Brain microvascular endothelial cell (primary cell): ENCODE data around the gene POLG2.
"Not testable (repeated sequence)": the region's sequence is repeated elsewhere in the genome, so short reads cannot be mapped to it uniquely, and the experiment has no call there.

ENCODE experiments used
- DNase-seq: peaks from one replicate; pipeline ENCODE4 v3.0.0-alpha.2; 2020
- H3K27ac ChIP-seq: fragments of 250-450 bp; sonication (Bioruptor Pico); 2 replicates; pipeline ENCODE4 v1.5.1; 2020; ENCODE audit warnings: mild to moderate bottlenecking, moderate library complexity
- H3K27me3 ChIP-seq: fragments of 250-450 bp; sonication (Bioruptor Pico); replicated peaks from 2 replicates; pipeline ENCODE4 v1.5.1; 2020; ENCODE audit warnings: mild to moderate bottlenecking
- H3K36me3 ChIP-seq: fragments of 250-450 bp; sonication (Bioruptor Pico); replicated peaks from 2 replicates; pipeline ENCODE4 v1.5.1; 2020; ENCODE audit warnings: mild to moderate bottlenecking
- H3K4me3 ChIP-seq: 2 replicates; pipeline ENCODE4 v1.5.1; 2011; ENCODE audit warnings: low read depth, mild to moderate bottlenecking, control low read depth, low read length, moderate library complexity
- in situ Hi-C: cut with HindIII; loops from 2 replicates; pipeline ENCODE4 v1.10.0; 2017; ENCODE audit warnings: low sequenced_read_pairs, low pct_ligation_motif_present
- TF ChIP-seq, protein P1 (sequence below): IDR thresholded peaks from 2 replicates; pipeline ENCODE4 v1.5.1; 2011; ENCODE audit warnings: low read depth, mild to moderate bottlenecking, moderate library complexity, low read length, control low read depth, inconsistent platforms; ENCODE audit errors: missing control alignments

POLG2 gene

DNA sequence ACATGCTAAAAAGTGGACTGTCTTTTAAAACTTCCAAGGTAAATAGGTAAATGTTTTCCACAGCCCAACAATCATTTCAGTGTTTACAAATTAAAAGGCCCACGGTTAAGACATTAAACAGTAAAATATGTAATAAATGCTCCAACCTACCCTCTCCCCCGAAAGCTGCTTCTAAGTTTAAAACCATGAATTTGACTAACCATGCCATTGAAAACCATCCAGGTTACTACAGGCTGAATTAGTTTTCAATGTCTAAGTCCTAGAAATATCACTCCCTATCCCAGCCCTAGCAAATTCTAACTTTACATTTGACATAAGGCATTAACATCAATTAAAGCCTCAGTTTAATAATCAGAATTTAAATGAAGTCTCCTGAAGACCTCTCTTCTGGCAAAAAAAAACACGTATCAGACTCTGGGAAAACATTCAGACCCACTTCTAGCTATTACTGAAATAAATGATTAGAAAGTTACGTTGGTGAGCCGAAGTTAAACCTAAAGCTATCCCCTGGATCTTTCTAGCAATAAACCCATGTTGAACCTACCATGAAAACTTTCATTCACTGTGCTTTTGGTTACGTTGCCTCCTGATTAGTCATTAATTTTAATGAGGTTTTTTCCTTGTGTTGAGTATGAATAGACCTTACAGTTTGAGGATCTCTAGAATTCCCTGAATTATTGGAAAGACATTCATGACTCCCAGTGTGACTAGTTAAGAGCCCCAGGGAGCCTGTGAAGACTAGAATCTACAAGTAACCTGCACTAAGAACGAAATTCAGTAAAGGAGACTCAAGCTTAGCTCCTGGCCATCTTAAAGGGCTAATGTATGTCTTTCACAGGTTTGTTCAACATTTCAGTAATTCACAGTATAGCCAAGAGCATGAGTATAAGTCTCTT is 1.7 kb upstream of the POLG2 start:
- in situ Hi-C loops = loop anchor here (10.0 kb wide), 2 partner anchors 74 to 194 kb away; no protein-coding TSS in a partner anchor
- DNase-seq = no peak
- H3K36me3 ChIP-seq = peaks cover 56% of the 10 kb centered on the region
- TF ChIP-seq, protein P1, sequence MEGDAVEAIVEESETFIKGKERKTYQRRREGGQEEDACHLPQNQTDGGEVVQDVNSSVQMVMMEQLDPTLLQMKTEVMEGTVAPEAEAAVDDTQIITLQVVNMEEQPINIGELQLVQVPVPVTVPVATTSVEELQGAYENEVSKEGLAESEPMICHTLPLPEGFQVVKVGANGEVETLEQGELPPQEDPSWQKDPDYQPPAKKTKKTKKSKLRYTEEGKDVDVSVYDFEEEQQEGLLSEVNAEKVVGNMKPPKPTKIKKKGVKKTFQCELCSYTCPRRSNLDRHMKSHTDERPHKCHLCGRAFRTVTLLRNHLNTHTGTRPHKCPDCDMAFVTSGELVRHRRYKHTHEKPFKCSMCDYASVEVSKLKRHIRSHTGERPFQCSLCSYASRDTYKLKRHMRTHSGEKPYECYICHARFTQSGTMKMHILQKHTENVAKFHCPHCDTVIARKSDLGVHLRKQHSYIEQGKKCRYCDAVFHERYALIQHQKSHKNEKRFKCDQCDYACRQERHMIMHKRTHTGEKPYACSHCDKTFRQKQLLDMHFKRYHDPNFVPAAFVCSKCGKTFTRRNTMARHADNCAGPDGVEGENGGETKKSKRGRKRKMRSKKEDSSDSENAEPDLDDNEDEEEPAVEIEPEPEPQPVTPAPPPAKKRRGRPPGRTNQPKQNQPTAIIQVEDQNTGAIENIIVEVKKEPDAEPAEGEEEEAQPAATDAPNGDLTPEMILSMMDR = no peak
- no peak overlapping the region for H3K27ac ChIP-seq
- H3K27me3 ChIP-seq = no peaks in the 10 kb centered on the region
- no peak overlapping the region for H3K4me3 ChIP-seq

DNA sequence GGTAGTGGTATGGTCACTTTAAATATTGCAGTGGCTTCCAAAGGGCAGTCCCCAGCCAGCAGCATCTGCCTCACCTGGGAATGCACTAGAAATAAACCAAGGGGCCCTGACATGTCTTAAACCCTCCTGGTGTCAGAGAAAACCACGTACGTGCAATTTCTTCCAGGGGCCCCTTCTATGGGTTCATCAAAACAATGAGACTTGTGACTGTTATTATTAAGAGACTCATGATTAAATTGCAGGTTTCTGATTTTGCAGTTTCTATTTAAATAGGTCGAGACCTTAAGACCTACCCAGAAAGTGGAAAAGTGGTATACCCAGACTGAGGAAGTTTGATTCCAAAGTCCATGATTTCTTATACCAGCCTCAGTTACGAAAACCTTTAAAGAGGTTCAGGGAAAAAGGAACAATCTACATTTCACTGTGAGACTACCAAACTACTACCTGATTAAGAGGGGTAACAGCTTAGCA is 746 bp upstream of the POLG2 start:
- peaks cover 47% of the 10 kb centered on the region for H3K36me3 ChIP-seq
- no peak for DNase-seq

DNA sequence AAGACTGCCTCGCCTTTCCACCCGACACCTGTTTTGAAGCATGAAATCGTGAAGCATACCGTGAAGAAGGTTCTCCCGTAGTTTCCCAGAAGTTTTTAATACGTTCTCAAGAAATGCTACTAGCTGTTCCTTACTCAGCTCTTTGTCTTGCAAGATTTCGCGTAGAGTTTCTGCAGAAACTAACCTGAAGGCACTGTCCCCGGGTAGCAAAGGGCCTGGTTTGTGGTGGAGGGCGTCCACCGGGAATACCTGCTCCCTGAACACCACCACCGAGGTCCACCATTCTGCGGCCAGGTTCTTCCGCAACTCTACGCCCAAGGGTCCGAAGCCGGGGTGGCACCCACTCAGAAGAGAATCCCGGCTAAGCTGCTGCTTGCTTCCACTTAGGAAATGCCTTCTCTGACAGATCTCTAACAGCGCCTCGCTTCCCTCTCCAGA is 487 bp downstream of the POLG2 start:
- no peak for DNase-seq
- H3K4me3 ChIP-seq = peak overlapping the region; percentile 83
- TF ChIP-seq, protein P1 = no peak
- peaks cover 39% of the 10 kb centered on the region for H3K36me3 ChIP-seq
- in situ Hi-C loops = loop anchor here (10.0 kb wide), 2 partner anchors 72 to 192 kb away; no protein-coding TSS in a partner anchor
- H3K27me3 ChIP-seq = no peaks in the 10 kb centered on the region
- H3K27ac ChIP-seq = peak overlapping the region; percentile 67

More for the DNA sequence above, 746 bp upstream of the POLG2 start:
- peak overlapping the region; percentile 83 for H3K4me3 ChIP-seq
- in situ Hi-C loops = loop anchor here (10.0 kb wide), 2 partner anchors 73 to 193 kb away; no protein-coding TSS in a partner anchor
- TF ChIP-seq, protein P1 = no peak
- H3K27me3 ChIP-seq = no peaks in the 10 kb centered on the region
- peak overlapping the region; percentile 67 for H3K27ac ChIP-seq

DNA sequence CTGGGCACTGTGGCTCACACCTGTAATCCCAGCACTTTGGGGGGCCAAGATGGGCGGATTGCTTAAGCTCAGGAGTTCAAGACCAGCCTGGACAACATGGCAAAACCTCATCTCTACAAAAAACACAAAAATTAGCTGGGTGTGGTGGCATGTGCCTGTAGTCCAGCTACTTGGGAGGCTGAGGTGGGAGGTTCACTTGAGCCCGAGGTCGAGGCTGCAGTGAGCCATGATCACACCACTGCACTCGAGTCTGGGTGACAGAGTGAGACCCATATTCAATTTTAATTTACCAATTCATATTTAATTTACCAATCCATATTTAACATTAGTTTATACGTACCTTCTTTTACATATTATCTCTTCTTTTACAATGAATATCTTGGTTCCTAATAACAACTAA is 1.6 kb downstream of the POLG2 start:
- not testable (repeated sequence) for DNase-seq, H3K4me3 ChIP-seq, H3K27me3 ChIP-seq, H3K27ac ChIP-seq
- in situ Hi-C loops = loop anchor here (10.0 kb wide), 2 partner anchors 70 to 190 kb away; no protein-coding TSS in a partner anchor
- H3K36me3 ChIP-seq = peaks cover 32% of the 10 kb centered on the region

DNA sequence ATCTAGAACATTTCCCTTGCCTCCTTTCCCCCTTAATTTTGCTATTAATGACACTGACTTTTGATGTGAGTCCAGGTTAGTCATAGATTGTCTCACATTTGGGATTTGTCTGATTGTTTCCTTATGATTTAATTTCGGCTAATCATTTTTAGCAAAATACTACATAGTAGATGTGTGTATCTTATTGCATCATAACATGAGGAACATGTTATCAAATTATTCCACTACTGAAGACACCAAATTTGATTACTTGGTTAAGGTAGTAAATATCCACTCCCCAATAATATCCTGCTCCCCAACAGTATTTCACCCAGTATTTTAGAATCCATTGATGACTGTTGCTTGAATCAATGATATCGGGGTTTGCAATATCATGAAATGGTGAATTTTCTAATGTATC is 2.7 kb downstream of the POLG2 start:
- H3K27ac ChIP-seq = no peak overlapping the region
- H3K36me3 ChIP-seq = peaks cover 24% of the 10 kb centered on the region
- no peak overlapping the region for H3K4me3 ChIP-seq
- in situ Hi-C loops = loop anchor here (10.0 kb wide), 2 partner anchors 69 to 189 kb away; no protein-coding TSS in a partner anchor
- TF ChIP-seq, protein P1 = no peak
- DNase-seq = no peak
- no peaks in the 10 kb centered on the region for H3K27me3 ChIP-seq

DNA sequence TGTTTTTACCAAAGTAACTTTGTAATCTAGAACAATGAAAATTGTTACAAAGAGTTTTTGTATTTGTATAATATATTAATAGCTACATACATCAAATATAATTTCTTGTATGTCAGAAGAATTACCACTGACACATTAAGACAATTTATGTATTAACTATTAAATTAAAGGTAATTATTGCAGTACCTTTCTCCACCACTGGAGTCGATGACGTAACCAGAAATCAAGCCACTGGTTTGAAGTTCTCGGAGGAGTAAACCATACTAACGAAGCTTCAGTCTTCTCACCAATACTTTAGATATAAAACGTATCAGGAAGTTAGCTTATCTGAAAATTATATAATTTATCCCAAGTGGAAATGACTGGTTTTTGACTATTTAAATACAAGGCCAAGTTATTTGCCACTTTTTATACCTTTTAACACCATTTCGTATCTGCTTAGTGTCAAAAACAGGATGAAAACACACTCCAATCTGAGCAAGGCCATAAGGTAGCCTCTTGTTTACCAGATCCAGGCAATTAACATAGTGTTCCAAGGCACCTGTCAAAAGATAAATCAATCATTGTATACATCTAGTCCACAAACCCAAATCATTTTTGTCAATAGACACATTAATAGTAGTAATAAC is 4.3 kb downstream of the POLG2 start:
- in situ Hi-C loops = loop anchor here (10.0 kb wide), 2 partner anchors 68 to 188 kb away; no protein-coding TSS in a partner anchor
- H3K27ac ChIP-seq = no peak overlapping the region
- TF ChIP-seq, protein P1 = peak; percentile 64

More for the DNA sequence above, 4.3 kb downstream of the POLG2 start:
- peaks cover 9% of the 10 kb centered on the region for H3K36me3 ChIP-seq
- H3K4me3 ChIP-seq = no peak overlapping the region
- DNase-seq = no peak
- no peaks in the 10 kb centered on the region for H3K27me3 ChIP-seq
